Transverse colon (tissue), 3 donors: ENCODE measurements around the gene UTP20.

Experiments
- CTCF ChIP-seq, 5 experiments: fragments of 200-600 bp in 3 of 5; fragments of 450-650 bp in 2 of 5; sonication (generic) in 3 of 5; IDR thresholded peaks; 1 replicate in 2 of 5; 2 replicates in 3 of 5; pipeline ENCODE4 v1.5.1; 2016 to 2017; ENCODE audit warnings: antibody characterized with exemption in 5 of 5, inconsistent platforms in 3 of 5, mild to moderate bottlenecking in 2 of 5, moderate library complexity in 1 of 5
- EP300 ChIP-seq: sonication (generic); formaldehyde crosslinking; IDR thresholded peaks from one replicate; pipeline ENCODE4 v1.6.1; 2017; ENCODE audit warnings: antibody characterized with exemption, low read depth
- POLR2A ChIP-seq: fragments of 450-650 bp; IDR thresholded peaks from one replicate; pipeline ENCODE4 v1.6.1; 2016; ENCODE audit warnings: antibody characterized with exemption, mild to moderate bottlenecking, moderate library complexity

DNA sequence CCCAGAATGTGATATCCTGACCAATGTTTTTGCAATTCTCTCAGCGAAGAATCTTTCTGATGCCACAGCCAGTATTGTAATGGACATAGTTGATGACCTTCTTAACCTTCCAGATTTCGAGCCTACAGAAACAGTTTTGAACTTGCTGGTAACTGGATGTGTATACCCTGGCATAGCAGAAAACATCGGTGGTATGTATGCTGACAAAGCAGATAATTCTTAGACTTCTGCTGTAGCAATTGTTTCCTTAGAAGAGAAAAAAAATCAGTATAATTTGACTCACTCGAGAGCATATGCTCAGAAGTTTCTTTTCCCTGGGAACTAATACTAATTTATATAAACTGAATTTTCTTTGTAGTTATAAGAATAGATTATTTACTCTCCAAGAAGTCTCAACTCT lies 58.2 kb downstream of the UTP20 start:
- TF ChIP-seq CTCF (IDR thresholded peaks at IDR 0.05) = no peak
- TF ChIP-seq POLR2A = no peak
- no peak for TF ChIP-seq EP300
